Measurements from ENCODE around the gene BMPER.

- no peak for TF ChIP-seq POLR2A (IDR thresholded peaks at IDR 0.05)
- no peak for TF ChIP-seq CTCF (IDR thresholded peaks at IDR 0.05)
Observed at GRCh38 chr7:33958104-33958503, 52.8 kb downstream of the BMPER start.

All from tibial nerve (tissue), 3 donors.